ENCODE data around the gene DCDC1.
A peak's percentile ranks its signal among the peaks of the same experiment; 100 is the strongest.

Gene DCDC1

DNA sequence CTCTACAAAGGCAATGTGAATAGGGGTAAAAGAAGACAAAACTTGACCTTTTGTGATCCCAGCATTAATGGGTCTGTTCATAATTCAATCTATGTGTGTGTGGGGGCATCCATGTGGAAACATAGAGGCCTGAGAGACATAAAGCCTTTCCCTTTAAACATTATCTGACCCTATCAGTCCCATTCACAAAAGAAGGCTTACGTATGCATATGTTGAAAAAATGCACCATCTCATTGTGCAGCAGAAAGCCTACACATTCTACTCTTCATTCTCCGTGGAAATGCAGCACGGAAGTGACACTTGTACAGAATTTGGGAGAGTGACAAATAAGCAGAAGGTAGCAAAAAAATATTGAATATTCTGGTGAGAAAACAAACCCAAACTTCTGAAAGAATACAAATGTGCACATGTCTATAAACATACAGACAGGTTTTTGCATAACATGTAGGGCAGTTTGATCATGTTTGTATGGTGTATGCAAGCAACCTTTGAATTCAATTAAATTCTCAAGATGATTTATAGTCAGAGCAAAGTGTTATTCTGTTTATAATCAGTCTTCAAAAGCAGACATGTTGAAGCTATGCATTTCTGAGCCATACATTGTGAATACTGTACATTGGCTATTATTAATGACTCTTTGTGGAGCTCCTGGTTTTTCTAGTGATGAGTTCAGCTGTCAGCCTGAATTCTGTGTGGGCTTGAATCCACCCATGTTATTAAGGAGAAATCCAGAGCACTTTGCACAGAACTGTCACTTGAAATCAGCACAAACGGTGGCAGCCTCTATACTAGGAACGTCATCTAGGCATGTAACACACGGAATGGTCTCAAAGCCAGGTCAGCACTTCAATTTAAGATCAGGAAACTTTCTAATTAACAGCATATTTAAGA lies 236.8 kb downstream of the DCDC1 start:
- in situ Hi-C loops (cut with HindIII; ENCODE audit: low pct_ligation_motif_present, low pct_unique_long_range_greater_than_20kb, low sequenced_read_pairs), result no loop called here
- no peak for DNase-seq

DNA sequence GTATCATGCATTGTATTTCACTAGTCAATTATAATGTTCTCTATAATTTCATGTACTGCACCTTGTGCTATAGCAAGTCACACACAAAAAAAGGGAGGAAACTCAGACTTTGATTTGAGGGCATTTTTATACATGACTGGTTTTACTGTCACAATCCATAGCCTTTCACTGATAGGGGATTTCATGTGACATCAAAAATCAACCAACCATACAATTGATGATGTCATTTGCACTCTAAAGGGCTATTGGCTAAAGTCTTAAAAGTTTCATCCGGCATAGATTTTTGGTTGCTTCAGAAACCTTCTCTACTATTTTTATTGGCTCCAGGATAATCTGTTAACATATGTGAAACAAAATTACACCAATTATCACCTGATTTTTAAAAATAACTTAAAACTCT lies 237.8 kb downstream of the DCDC1 start:
- in situ Hi-C loops (cut with HindIII; ENCODE audit: low pct_ligation_motif_present, low pct_unique_long_range_greater_than_20kb, low sequenced_read_pairs), result no loop called here
- DNase-seq, result no peak

DNA sequence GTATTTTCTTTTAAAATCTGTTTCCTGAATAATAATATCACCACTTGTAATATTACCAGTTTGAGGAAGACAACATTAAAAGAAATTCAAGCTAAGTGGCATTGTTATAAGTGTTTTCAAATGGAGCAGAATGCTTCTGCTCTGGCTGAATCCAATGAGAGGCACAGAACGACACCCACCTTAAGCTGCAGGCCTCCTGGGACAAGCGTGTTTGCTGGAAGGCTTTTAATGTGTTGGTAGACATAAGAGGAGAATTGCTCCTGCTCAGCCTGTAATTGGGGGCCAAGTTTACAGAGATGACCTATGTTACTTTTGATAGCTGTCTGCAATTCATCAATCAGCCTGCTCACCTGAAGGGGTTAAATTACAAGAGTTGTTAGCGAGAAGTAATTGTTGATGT lies 242.2 kb downstream of the DCDC1 start:
- in situ Hi-C loops (cut with HindIII; ENCODE audit: low pct_ligation_motif_present, low pct_unique_long_range_greater_than_20kb, low sequenced_read_pairs), result no loop called here
- DNase-seq, result no peak

DNA sequence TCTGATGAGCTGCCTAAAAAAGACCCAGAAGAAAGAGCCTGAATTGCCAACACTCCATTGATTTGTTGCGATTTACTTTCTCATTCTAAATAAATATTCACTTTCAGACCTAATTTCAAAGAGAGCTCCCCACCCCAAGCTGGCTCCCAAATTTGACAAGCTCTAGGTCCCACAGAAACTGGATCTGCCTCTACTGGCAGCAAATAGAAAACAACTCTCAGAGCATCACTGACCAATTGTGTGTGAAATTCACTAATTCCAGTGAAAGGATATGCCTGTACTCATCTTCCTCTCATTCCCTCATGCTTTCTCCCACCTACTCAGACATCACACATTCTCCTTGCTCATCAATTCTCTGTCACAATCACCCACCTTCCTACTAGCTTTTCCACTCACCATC lies 249.1 kb downstream of the DCDC1 start:
- in situ Hi-C loops (cut with HindIII; ENCODE audit: low pct_ligation_motif_present, low pct_unique_long_range_greater_than_20kb, low sequenced_read_pairs), result no loop called here
- no peak for DNase-seq

DNA sequence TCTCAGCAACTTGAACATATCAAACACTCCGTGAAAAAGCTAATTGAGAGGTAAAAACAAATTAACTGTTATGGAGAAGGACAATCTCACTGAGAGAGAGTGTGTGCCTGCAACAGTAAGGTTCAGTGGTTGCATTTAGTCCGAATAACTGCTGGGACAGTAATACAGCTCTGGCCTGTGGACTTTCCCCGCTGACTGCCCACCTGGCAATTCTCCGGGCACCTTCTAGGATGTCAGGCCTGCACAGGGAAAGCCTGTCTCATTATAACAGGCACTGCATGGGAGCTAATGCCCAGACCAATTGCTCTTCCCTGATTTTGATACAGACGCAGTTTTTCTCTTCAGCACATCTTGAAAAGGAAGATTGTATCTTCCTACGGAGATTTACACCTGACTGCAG lies 251.0 kb downstream of the DCDC1 start:
- no peak for DNase-seq
- in situ Hi-C loops (cut with HindIII; ENCODE audit: low pct_ligation_motif_present, low pct_unique_long_range_greater_than_20kb, low sequenced_read_pairs), result no loop called here

DNA sequence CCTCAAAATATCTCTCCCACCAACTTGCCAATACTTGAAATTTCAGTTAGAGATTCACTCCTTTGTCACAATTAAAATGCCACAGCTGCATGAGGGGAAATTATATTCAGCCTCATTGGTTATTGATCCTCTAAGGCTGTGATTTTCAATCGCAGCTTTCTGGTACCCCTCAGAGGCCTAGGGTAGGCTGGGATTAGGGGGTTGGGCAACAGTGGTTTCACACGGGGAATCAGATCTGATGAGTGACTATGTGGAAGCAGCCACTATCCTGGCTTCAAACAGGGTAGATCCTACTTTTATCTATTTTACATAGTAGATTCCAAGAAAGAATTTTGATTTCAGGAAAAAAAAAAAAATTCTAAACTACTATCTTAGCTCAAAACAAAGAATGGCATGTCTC lies 252.5 kb downstream of the DCDC1 start:
- in situ Hi-C loops (cut with HindIII; ENCODE audit: low pct_ligation_motif_present, low pct_unique_long_range_greater_than_20kb, low sequenced_read_pairs), result no loop called here
- DNase-seq, result no peak

DNA sequence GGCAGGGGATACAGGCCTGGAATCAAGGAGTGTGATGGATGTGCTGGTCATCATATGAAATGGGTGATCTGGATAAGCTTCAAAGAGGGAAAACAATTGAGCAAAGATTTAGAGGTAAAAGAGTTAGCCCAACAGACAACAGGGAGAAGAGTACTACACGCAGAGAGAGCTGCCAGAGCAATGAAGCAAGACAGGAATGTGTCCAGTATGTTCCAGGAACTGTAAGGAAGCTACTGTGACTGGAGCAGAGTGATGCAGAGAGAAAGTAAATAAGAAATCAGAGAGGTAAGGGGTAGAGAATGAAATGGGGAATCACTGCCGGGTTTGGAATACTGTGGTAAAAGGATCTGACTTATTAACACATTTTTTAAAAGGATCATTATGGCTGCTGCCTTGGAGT lies 255.1 kb downstream of the DCDC1 start:
- in situ Hi-C loops (cut with HindIII; ENCODE audit: low pct_ligation_motif_present, low pct_unique_long_range_greater_than_20kb, low sequenced_read_pairs), result no loop called here
- peak; percentile 8 for DNase-seq

DNA sequence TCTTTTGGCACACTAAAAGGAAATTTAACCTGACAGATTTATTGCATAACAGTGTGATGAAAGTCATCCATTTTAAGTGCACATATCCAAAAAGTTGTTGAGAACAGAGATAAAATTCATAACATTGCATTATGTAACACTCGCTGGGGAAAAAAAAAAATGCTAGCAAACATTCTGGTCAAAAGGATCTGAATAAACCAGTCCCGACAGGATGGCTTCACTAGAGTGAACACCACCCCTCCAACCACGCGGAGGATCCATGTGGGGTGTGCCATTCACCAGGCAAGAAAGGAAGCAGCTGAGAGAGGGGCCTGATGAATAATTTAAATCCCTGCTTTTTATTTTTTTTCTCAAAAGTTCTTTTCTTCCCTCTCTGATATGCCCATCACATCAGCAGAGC lies 258.7 kb downstream of the DCDC1 start:
- in situ Hi-C loops (cut with HindIII; ENCODE audit: low pct_ligation_motif_present, low pct_unique_long_range_greater_than_20kb, low sequenced_read_pairs), result no loop called here
- DNase-seq, result no peak

DNA sequence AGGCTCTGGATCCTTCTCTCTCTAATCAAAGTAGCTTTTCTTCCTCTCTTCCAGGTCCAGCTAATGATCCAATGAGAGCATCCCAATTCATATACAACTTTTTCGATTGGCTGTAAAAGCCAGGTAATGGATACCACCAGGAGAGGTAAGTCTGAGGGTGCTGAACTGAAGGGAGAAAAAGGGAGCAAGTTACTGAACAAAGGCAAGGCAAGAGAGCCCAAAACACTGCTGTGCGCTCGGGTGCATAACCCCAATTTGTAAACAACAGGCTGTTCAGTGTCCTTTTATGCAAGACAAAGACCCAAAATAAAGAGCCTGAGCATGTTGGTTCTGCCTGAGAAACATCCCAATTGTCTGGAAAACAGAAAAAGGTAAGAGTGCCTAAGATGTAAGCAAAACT lies 260.1 kb downstream of the DCDC1 start:
- in situ Hi-C loops (cut with HindIII; ENCODE audit: low pct_ligation_motif_present, low pct_unique_long_range_greater_than_20kb, low sequenced_read_pairs), result no loop called here
- no peak for DNase-seq

DNA sequence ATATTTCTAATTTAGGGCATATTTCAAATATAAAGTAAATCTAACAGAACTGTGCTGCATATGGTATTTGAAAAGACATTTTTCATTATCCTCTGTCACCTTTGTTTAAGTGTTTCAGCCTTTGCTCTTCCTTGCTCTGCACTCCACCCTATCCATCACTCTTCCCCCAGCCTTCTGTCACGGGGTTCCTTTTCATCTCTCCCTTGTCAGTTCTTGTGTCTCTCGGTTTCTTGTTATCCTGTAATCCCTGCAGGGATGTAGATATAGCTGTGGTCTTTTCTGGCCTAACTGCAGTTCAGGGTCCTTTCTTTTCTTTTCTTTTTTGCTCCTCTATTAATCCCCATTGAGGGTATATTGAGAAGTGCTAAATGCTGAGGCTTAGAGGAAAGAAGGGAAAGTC lies 261.9 kb downstream of the DCDC1 start:
- DNase-seq, result no peak
- in situ Hi-C loops (cut with HindIII; ENCODE audit: low pct_ligation_motif_present, low pct_unique_long_range_greater_than_20kb, low sequenced_read_pairs), result no loop called here

DNA sequence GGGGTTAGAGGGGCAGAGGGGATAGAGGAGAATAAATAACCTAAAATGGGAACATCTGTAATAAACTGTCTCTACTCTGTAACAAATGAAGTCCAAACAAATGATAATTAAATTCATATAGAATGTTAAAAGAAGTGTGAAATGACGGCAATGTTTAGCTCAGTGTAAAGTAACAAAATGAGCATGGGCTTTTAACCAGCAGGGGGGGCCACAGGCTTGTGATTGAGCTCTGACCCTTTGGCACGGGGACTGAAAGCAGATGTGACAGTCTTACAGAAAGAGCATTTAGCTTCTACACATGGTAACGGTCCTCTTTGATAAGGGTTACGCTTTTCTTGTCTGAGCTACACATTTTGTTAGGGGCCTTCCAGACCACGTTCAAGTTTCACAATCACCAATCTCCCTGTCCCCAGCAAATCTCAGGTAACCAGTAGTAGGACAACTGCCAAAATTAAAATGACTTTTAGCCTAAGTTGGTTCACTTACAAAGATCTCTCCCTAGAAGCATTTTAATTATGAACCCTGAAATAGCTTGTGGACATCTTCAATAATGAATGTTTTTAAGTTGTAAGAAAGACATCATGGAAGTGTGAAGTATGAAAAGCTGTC lies 262.5 kb downstream of the DCDC1 start:
- in situ Hi-C loops (cut with HindIII; ENCODE audit: low pct_ligation_motif_present, low pct_unique_long_range_greater_than_20kb, low sequenced_read_pairs), result no loop called here
- DNase-seq, result peak; percentile 54

DNA sequence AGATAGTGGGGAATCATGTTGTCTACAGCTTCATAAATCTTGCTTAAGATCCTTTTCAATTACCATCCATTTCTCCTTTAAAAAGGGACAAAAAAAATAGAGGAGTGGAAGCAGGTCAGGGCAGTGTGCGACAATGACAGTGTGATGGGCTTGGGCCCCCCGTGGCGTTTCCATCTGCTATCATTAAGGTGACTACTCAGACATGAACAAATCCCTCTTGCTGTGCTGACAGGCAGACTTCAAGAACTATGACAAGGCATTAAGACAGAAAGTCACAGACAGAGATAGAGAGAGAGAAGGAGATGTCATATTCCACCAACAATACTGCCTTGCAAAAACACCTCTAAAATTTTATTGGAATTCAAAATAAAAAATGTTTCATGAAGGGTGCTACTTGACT lies 263.2 kb downstream of the DCDC1 start:
- in situ Hi-C loops (cut with HindIII; ENCODE audit: low pct_ligation_motif_present, low pct_unique_long_range_greater_than_20kb, low sequenced_read_pairs), result no loop called here
- no peak for DNase-seq

DNA sequence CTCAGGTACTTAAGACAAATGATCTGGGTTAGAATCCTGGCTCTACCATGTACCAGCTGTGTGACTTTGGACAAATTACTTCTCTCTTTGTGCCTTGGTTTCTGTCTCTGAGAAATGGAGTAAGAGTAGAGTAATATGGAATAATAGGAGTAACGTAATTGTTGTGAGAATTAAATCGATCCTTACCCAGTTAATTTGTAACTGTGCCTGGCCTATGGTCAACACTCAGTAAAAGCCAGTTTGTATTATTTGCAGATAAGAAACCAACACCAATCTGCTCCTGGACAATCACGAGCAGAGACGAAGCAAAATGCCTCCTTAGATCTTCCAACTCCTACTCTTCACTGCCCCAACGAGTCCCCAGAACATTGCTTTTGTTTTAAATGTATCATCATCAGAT lies 266.7 kb downstream of the DCDC1 start:
- no peak for DNase-seq
- in situ Hi-C loops (cut with HindIII; ENCODE audit: low pct_ligation_motif_present, low pct_unique_long_range_greater_than_20kb, low sequenced_read_pairs), result no loop called here

DNA sequence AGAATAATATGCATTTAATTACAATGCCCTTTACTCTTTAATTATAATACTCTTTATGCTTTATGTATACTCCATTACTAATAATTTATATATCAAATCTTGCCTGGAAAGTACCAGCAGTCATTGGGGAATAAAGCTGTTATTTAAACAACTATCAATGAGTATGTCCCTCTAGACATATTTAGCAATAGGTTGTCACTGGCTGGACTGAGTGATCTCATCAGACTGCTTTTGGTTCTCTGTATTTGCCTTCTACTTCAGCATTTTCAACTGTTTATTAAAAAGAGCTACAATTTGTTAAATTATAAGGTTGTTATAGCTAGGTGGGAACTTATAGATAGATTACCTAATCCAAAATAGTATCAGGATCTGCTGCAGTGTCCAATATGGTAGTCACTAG lies 267.2 kb downstream of the DCDC1 start:
- in situ Hi-C loops (cut with HindIII; ENCODE audit: low pct_ligation_motif_present, low pct_unique_long_range_greater_than_20kb, low sequenced_read_pairs), result no loop called here
- no peak for DNase-seq

DNA sequence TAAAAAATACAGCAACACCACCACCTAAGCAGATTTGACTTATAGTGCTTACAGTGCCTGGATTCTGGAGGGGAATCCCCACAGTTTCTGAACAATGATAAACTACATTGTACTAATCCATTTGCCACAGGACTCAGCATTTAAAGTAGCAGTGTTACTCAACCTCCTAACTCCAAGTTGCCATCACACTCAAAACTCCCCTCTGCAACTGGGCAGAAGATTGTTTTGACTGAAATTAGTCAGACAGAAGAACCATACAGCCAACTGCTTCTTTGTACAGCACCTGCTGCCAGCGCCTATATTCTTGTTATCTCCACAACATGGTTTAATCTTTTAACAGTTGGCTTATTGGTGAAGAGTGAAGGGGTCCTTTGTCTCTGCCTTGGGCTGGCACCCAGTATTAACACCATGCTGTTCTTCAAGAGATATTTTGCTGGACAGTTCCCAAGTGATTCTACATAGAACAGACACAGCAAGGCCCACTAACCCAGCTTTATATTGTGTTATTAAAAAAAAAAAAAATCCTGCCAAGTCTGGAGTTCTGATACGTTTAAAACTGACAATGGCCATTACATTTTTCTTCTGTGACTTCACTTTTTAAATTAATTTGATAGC lies 273.2 kb downstream of the DCDC1 start:
- in situ Hi-C loops (cut with HindIII; ENCODE audit: low pct_ligation_motif_present, low pct_unique_long_range_greater_than_20kb, low sequenced_read_pairs), result no loop called here
- DNase-seq, result no peak

DNA sequence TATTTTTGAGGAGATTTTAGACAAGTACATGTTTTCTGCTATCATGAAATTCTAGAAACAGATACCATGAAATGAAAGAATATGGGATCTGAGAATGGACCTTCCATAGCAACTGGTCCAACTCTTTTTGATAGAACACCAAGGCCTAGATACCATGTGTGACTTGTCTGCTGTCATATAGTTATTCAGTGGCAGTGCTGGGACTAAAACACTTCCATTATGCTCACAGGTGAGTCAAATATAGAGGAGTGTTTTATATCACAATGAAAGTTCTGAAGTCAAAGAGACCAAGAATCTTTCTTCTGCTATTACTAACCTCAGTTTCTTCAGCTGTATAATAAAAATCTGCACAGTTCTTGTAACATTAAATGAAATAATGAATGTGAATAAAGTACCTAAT lies 276.9 kb downstream of the DCDC1 start:
- no peak for DNase-seq
- in situ Hi-C loops (cut with HindIII; ENCODE audit: low pct_ligation_motif_present, low pct_unique_long_range_greater_than_20kb, low sequenced_read_pairs), result no loop called here

DNA sequence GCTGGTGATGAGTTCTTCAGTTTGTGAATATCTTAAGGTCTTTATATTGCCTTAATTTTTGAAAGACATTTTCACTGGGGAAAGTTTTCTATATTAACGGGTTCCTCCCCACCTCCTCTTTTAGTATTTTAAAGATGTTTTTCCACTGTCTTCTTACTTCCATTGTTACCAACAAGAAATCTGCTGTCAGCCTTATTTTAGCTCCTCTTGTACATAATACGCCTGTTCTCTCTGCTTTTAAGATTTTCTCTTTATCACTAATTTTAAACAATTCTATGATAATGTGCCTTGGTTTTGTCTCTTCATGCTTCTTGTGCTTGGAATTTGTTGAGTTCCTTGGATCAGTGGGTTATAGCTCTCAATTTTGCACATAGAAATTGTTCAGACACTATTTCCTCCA lies 280.4 kb downstream of the DCDC1 start:
- DNase-seq, result no peak
- in situ Hi-C loops (cut with HindIII; ENCODE audit: low pct_ligation_motif_present, low pct_unique_long_range_greater_than_20kb, low sequenced_read_pairs), result no loop called here

DNA sequence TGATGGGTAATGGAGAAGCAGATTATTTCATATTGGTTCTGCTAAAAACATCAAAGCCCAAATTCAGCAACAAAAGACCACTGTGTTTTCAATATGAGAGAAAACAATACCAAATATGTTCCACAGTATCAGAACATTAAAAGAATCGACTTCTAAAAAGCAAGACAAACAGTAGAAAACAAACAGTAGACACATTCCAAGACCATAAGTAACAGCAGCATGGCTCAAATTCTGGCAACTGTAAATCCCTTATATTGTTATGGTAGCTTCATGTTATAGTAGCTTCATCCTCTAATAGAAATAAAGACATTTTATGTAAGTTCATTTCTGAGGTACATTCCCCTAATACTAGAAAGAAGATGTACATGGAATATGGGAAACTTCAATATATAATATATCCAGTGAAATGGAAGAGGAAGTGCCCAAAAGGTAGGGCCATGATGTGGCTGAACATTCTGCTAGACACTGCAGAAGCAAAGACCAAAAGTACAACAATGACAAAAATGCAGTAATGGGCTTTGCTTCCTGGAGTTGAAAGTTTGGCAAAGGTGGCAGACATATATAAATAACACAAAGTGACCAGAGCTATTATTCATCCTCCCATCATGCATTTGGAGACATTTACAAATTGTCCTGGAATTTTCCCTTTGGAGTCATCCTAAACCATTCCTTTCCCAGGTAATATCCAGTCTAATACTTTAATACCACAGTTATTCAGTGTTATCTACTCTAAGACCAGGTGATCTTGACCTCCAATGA lies 299.9 kb downstream of the DCDC1 start:
- in situ Hi-C loops (cut with HindIII; ENCODE audit: low pct_ligation_motif_present, low pct_unique_long_range_greater_than_20kb, low sequenced_read_pairs), result no loop called here
- no peak for DNase-seq

DNA sequence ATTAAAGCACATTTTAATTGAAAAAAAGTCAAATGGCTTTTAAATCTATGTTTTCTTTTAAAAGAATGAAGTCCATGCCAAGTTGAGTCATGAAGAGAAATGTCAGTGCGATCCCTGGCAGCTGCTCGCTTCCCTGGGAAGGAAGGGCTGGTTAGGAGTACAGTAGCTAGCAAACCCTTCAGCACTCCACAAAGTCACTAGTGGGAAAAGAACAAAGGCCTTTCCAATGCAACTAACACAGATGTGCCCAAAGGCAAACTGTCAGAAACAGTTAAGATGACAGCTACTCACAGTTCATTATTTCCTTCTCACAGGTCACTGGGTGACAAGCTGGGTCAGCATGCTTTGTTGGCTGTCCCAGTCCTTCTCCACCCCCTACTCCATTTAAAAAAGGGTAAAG lies 308.7 kb downstream of the DCDC1 start:
- DNase-seq, result no peak
- in situ Hi-C loops (cut with HindIII; ENCODE audit: low pct_ligation_motif_present, low pct_unique_long_range_greater_than_20kb, low sequenced_read_pairs), result no loop called here

Data from ACHN (cell line).